Measurements from ENCODE around the gene TCEANC2.

GRCh38 chr1:54120698-54121481 is 67.5 kb downstream of the TCEANC2 start:
- TF ChIP-seq CTCF (IDR thresholded peaks at IDR 0.05; ENCODE audit: low read depth, low read length, poor library complexity, severe bottlenecking) (no peak), EZH2phosphoT487 (IDR thresholded peaks at IDR 0.05; ENCODE audit: borderline replicate concordance, low read length) (no peak)

All from DOHH2 (cell line).